ENCODE measurements around the gene DLG2. TPM values are rescaled to one million over a fixed set of nuclear protein-coding genes. Genes with fewer than 3 reads are reported as not detected.

The DLG2 gene
- total RNA-seq, 4 donors from 2014 or later, result 6.5 to 14.6 (median 7.2) TPM

- no peaks in the 10 kb centered on the region for H3K36me3 ChIP-seq
- H3K9me3 ChIP-seq, result no peaks in the 10 kb centered on the region
- H3K27me3 ChIP-seq, result no peaks in the 10 kb centered on the region
- no peak overlapping the region for H3K4me3 ChIP-seq
- no peaks in the 10 kb centered on the region for H3K4me1 ChIP-seq
- no peak overlapping the region for H3K27ac ChIP-seq
- WGBS, 2 donors, result 51 to 61% methylated on average over 4 of the region's 4 CpGs
- DNase-seq (ENCODE audit: low spot score in 2 of 2), result no peak
- TF ChIP-seq POLR2A (IDR thresholded peaks at IDR 0.05), result no peak
- no peak for TF ChIP-seq EP300 (IDR thresholded peaks at IDR 0.05)
- no peak for TF ChIP-seq CTCF (IDR thresholded peaks at IDR 0.05)
Observed at GRCh38 chr11:83982825-83983224, 1644.3 kb downstream of the DLG2 start.

GRCh38 chr11:83979593-83979992 lies 1647.6 kb downstream of the DLG2 start:
- DNase-seq (ENCODE audit: low spot score in 2 of 2), result no peak
- Histone ChIP-seq H3K4me3 (no peak overlapping the region), H3K27ac (no peak overlapping the region), H3K36me3 (no peaks in the 10 kb centered on the region), H3K27me3 (no peaks in the 10 kb centered on the region), H3K4me1 (no peaks in the 10 kb centered on the region), H3K9me3 (no peaks in the 10 kb centered on the region)
- TF ChIP-seq CTCF (IDR thresholded peaks at IDR 0.05) (no peak), EP300 (IDR thresholded peaks at IDR 0.05) (no peak), POLR2A (IDR thresholded peaks at IDR 0.05) (no peak)
- 88 to 92% methylated on average over 1 of the region's 1 CpG for WGBS, 2 donors

- Histone ChIP-seq H3K27ac (no peak overlapping the region), H3K36me3 (no peaks in the 10 kb centered on the region), H3K9me3 (no peaks in the 10 kb centered on the region), H3K4me3 (no peak overlapping the region), H3K4me1 (no peaks in the 10 kb centered on the region), H3K27me3 (no peaks in the 10 kb centered on the region)
- DNase-seq (ENCODE audit: low spot score in 2 of 2), result no peak
- 70 to 73% methylated on average over 1 of the region's 1 CpG for WGBS, 2 donors
- TF ChIP-seq CTCF (IDR thresholded peaks at IDR 0.05) (no peak), EP300 (IDR thresholded peaks at IDR 0.05) (no peak), POLR2A (IDR thresholded peaks at IDR 0.05) (no peak)
Observed at GRCh38 chr11:83978942-83979341, 1648.2 kb downstream of the DLG2 start.

GRCh38 chr11:83976086-83976485 lies 1651.1 kb downstream of the DLG2 start:
- no peak overlapping the region for H3K4me3 ChIP-seq
- no peak for DNase-seq (ENCODE audit: low spot score in 2 of 2)
- H3K27ac ChIP-seq, result no peak overlapping the region
- H3K4me1 ChIP-seq, result no peaks in the 10 kb centered on the region
- H3K9me3 ChIP-seq, result no peaks in the 10 kb centered on the region
- TF ChIP-seq EP300 (IDR thresholded peaks at IDR 0.05) (no peak), POLR2A (IDR thresholded peaks at IDR 0.05) (no peak), CTCF (IDR thresholded peaks at IDR 0.05) (no peak)
- no peaks in the 10 kb centered on the region for H3K36me3 ChIP-seq
- H3K27me3 ChIP-seq, result no peaks in the 10 kb centered on the region

GRCh38 chr11:83972536-83972935 lies 1654.6 kb downstream of the DLG2 start:
- whole genome bisulfite sequencing, 2 donors, result 53 to 57% methylated on average over 1 of the region's 1 CpG

More at GRCh38 chr11:83972536-83972935, 1654.6 kb downstream of the DLG2 start:
- Histone ChIP-seq H3K9me3 (no peaks in the 10 kb centered on the region), H3K27me3 (no peaks in the 10 kb centered on the region), H3K4me3 (no peak overlapping the region), H3K27ac (no peak overlapping the region), H3K4me1 (no peaks in the 10 kb centered on the region), H3K36me3 (no peaks in the 10 kb centered on the region)
- TF ChIP-seq POLR2A (IDR thresholded peaks at IDR 0.05), result no peak
- no peak for TF ChIP-seq CTCF (IDR thresholded peaks at IDR 0.05)
- no peak for TF ChIP-seq EP300 (IDR thresholded peaks at IDR 0.05)
- no peak for DNase-seq (ENCODE audit: low spot score in 2 of 2)

Measured in tibial nerve (tissue), 4 donors.